ENCODE data around the gene ENPP6.

Gene ENPP6

GRCh38 chr4:184066584-184067300, 150.9 kb downstream of the ENPP6 start:
- TF ChIP-seq EGR1 (IDR thresholded peaks at IDR 0.05): no peak
- no peak for TF ChIP-seq YY1 (IDR thresholded peaks at IDR 0.05; ENCODE audit: low read depth)
- no peak for TF ChIP-seq ZBTB7A (IDR thresholded peaks at IDR 0.05; ENCODE audit: low read depth)
- TF ChIP-seq TAF1 (IDR thresholded peaks at IDR 0.05; ENCODE audit: low read depth): no peak
- no peak for TF ChIP-seq EP300 (IDR thresholded peaks at IDR 0.05; ENCODE audit: borderline replicate concordance)

- TF ChIP-seq EP300 (IDR thresholded peaks at IDR 0.05; ENCODE audit: borderline replicate concordance) (no peak), REST (IDR thresholded peaks at IDR 0.05; ENCODE audit: low read depth) (no peak), TAF1 (IDR thresholded peaks at IDR 0.05; ENCODE audit: low read depth) (no peak), CREB1 (IDR thresholded peaks at IDR 0.05; ENCODE audit: low read depth) (no peak), FOXM1 (IDR thresholded peaks at IDR 0.05; ENCODE audit: borderline replicate concordance, low read depth) (no peak), MAX (IDR thresholded peaks at IDR 0.05) (no peak), TEAD4 (IDR thresholded peaks at IDR 0.05) (no peak), NFIC (IDR thresholded peaks at IDR 0.05) (no peak), USF1 (IDR thresholded peaks at IDR 0.05) (no peak), ZBTB7A (IDR thresholded peaks at IDR 0.05; ENCODE audit: low read depth) (no peak), EGR1 (IDR thresholded peaks at IDR 0.05) (no peak), TCF12 (IDR thresholded peaks at IDR 0.05; ENCODE audit: low read depth) (no peak)
Observed at GRCh38 chr4:184064877-184065276, 152.8 kb downstream of the ENPP6 start.

GRCh38 chr4:184062769-184063168, 154.9 kb downstream of the ENPP6 start:
- peak; percentile 94 for TF ChIP-seq CEBPB (IDR thresholded peaks at IDR 0.05)
- no peak for TF ChIP-seq TEAD4 (IDR thresholded peaks at IDR 0.05)

- TF ChIP-seq TCF12 (IDR thresholded peaks at IDR 0.05; ENCODE audit: low read depth): no peak
- no peak for TF ChIP-seq TAF1 (IDR thresholded peaks at IDR 0.05; ENCODE audit: low read depth)
- TF ChIP-seq USF1 (IDR thresholded peaks at IDR 0.05): no peak
- no peak for TF ChIP-seq EP300 (IDR thresholded peaks at IDR 0.05; ENCODE audit: borderline replicate concordance)
- TF ChIP-seq NFIC (IDR thresholded peaks at IDR 0.05): no peak
- TF ChIP-seq YY1 (IDR thresholded peaks at IDR 0.05; ENCODE audit: low read depth): no peak
- no peak for TF ChIP-seq MAX (IDR thresholded peaks at IDR 0.05)
- TF ChIP-seq FOXM1 (IDR thresholded peaks at IDR 0.05; ENCODE audit: borderline replicate concordance, low read depth): no peak
- TF ChIP-seq CEBPB (IDR thresholded peaks at IDR 0.05): no peak
- TF ChIP-seq REST (IDR thresholded peaks at IDR 0.05; ENCODE audit: low read depth): no peak
- no peak for TF ChIP-seq TEAD4 (IDR thresholded peaks at IDR 0.05)
- no peak for TF ChIP-seq CREB1 (IDR thresholded peaks at IDR 0.05; ENCODE audit: low read depth)
- no peak for TF ChIP-seq ZBTB7A (IDR thresholded peaks at IDR 0.05; ENCODE audit: low read depth)
Observed at GRCh38 chr4:184061582-184061981, 156.1 kb downstream of the ENPP6 start.

- TF ChIP-seq YY1 (IDR thresholded peaks at IDR 0.05; ENCODE audit: low read depth): no peak
- TF ChIP-seq RAD21 (IDR thresholded peaks at IDR 0.05; ENCODE audit: low read depth): no peak
- TF ChIP-seq EGR1 (IDR thresholded peaks at IDR 0.05): no peak
- TF ChIP-seq REST (IDR thresholded peaks at IDR 0.05; ENCODE audit: low read depth): no peak
Observed at GRCh38 chr4:184059099-184059498, 158.6 kb downstream of the ENPP6 start.
